Medulla oblongata (tissue), 1 donor: ENCODE measurements around the gene KLK1.

ENCODE experiments used
- DNase-seq: peaks from one replicate; pipeline ENCODE4 v3.0.0-alpha.2; 2015; ENCODE audit errors: extremely low spot score

The KLK1 gene

DNA sequence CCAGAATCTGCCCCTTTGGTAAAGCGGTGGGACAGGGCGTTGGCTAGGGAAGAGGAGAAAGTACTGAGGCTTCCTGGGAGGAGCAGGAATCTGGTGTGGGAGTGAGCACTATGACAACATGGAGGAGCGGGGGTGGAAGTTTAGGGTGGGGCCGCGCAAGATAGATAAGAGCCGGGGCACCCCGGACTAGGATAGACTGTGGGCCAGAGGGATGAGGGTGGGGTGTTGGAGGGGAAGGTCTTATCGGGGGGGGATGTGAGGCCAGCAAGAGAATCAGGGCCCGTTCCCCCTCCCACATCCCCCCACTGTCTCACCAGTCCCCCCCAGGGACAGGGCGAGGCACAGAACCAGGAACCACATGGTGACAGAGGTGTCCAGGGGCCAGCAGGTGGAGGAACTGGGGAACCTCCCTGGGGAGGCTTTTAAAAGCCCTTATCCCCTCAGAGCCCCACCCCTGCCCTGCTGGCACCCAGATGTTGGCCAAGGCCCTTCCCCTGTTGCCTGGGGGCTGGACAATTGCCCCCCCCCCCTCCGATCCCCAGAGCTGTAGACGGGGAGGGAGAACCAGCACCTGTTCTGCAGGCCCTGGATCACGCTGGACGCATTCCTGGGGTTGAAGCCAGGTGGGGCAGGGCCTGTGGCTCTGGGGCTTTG is at the start of gene KLK1:
Gene KLK1, minus strand, starts transcription at position 399 of the 654 bp plus-strand sequence. Its CDS starts 39 bp downstream, at position 360.
- no peak for DNase-seq

DNA sequence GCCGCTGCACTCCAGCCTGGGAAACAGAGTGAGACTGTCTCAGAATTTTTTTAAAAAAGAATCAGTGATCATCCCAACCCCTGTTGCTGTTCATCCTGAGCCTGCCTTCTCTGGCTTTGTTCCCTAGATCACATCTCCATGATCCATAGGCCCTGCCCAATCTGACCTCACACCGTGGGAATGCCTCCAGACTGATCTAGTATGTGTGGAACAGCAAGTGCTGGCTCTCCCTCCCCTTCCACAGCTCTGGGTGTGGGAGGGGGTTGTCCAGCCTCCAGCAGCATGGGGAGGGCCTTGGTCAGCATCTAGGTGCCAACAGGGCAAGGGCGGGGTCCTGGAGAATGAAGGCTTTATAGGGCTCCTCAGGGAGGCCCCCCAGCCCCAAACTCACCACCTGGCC is 49.5 kb upstream of the KLK1 start, which contains the start of gene KLK2:
Gene KLK2, plus strand, starts transcription at position 384 of the 400 bp plus-strand sequence. CDS start 35 bp downstream, outside the sequence.
- no peak for DNase-seq

DNA sequence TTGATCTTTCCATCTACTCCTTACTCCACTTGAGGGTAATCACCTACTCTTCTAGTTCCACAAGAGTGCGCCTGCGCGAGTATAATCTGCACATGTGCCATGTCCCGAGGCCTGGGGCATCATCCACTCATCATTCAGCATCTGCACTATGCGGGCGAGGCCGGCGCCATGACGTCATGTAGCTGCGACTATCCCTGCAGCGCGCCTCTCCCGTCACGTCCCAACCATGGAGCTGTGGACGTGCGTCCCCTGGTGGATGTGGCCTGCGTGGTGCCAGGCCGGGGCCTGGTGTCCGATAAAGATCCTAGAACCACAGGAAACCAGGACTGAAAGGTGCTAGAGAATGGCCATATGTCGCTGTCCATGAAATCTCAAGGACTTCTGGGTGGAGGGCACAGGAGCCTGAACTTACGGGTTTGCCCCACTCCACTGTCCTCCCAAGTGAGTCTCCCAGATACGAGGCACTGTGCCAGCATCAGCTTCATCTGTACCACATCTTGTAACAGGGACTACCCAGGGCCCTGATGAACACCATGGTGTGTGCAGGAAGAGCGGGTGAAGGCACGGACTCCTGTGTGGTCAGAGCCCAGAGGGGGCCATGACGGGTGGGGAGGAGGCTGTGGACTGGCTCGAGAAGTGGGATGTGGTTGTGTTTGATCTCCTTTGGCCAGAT is 47.0 kb upstream of the KLK1 start:
- DNase-seq, result no peak

DNA sequence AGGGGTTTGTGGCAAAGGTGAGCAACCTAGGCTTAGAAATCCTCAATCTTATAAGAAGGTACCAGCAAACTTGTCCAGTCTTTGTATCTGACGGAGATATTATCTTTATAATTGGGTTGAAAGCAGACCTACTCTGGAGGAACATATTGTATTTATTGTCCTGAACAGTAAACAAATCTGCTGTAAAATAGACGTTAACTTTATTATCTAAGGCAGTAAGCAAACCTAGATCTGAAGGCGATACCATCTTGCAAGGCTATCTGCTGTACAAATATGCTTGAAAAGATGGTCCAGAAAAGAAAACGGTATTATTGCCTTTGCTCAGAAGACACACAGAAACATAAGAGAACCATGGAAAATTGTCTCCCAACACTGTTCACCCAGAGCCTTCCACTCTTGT is 45.9 kb upstream of the KLK1 start:
- no peak for DNase-seq

GRCh38 chr19:50861496-50862286 is 38.1 kb upstream of the KLK1 start:
- DNase-seq, result no peak

- DNase-seq, result no peak
Measured at GRCh38 chr19:50861010-50861409, 37.4 kb upstream of the KLK1 start.

GRCh38 chr19:50859849-50860248 is 36.3 kb upstream of the KLK1 start:
- DNase-seq, result no peak

- no peak for DNase-seq
Measured at GRCh38 chr19:50858886-50859285, 35.3 kb upstream of the KLK1 start.

DNA sequence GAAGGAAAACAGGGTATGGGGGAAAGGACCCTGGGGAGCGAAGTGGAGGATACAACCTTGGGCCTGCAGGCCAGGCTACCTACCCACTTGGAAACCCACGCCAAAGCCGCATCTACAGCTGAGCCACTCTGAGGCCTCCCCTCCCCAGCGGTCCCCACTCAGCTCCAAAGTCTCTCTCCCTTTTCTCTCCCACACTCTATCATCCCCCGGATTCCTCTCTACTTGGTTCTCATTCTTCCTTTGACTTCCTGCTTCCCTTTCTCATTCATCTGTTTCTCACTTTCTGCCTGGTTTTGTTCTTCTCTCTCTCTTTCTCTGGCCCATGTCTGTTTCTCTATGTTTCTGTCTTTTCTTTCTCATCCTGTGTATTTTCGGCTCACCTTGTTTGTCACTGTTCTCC is 33.8 kb upstream of the KLK1 start:
- DNase-seq, result no peak

- DNase-seq, result no peak
Measured at GRCh38 chr19:50854636-50855410, 31.2 kb upstream of the KLK1 start, which contains the start of gene KLK3. KLK3 (plus strand) TSS chr19:50854915; CDS start chr19:50854956, 41 bp downstream.

GRCh38 chr19:50851620-50852019 is 28.0 kb upstream of the KLK1 start:
- DNase-seq, result no peak

DNA sequence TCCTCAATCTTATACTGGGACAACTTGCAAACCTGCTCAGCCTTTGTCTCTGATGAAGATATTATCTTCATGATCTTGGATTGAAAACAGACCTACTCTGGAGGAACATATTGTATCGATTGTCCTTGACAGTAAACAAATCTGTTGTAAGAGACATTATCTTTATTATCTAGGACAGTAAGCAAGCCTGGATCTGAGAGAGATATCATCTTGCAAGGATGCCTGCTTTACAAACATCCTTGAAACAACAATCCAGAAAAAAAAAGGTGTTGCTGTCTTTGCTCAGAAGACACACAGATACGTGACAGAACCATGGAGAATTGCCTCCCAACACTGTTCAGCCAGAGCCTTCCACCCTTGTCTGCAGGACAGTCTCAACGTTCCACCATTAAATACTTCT is 27.2 kb upstream of the KLK1 start:
- DNase-seq, result no peak

DNA sequence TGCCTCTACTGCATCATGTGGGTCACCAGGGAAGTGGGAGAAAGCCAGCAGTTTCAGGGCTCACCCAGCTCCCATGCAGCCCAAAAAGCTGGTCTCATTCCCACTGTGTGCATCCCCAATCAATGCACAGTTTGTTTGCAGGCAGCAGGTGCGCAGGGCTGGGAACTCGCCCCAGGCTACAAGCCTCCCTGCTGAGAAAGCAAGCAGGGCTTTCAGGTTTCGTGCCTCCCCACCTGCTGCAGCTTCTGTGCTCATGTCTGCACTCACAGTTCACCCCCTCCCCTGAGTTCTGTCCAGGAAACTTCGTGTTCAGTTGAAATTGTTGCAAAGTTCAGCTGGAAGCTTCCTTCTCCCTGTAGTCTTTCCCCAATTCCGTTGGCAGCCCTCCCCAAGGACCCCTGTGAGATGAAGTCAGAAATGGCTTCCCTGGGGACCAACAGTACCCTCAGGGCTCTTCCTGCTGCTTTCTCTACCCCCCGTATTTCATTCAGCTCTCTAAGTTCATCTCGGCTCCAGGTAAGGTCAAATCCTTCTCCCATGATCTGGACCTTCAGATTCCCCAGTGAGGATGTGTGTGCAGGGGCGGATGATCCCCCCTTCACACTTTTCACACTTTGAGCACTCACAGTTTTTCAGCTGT is 20.8 kb upstream of the KLK1 start:
- no peak for DNase-seq

DNA sequence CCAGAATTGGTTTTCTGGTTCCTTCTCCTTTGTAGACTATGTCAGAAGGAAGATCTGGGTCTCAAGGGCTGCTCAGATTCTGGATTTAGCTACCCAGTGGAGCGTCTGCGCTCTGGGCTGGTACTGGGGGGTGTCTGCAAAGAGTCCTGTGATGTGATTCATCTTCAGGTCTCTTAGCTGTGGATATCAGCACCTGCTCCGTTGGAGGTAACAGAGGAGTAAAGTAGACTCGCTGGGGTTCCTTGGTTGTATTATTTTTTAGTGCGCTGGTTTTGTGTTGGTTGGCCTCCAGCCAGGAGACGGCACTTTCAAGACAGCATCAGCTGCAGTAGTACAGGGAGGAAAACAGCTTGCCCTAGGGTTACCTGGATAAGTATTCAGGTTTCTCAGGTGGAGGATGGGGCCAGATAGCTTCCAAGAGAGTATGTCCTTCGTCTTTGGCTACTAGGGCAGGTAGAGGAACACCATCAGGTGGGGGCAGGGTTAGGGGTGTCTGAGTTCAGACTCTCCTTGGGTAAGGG is 20.2 kb upstream of the KLK1 start:
- no peak for DNase-seq

- DNase-seq, result no peak
Measured at GRCh38 chr19:50843205-50843604, 19.6 kb upstream of the KLK1 start.

DNA sequence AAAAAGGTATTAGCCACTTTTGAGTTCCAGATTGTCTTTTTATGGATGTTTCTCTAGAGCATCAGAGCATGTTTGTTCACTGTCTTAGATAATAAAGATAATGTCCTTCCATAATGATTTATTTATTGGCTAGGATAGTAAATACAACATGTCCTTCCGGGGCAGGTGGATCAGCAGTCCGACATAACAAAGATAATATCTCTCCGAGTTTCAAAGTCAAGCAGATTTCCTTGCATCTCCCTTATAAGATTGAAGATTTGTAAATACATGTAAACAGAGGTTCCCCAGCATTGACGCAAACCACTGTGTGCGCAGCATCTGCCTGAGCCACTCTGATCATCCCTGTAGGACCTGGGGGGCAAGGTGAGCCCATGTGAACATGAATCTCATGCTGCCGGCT is 18.5 kb upstream of the KLK1 start:
- DNase-seq, result no peak

- DNase-seq, result no peak
Measured at GRCh38 chr19:50839712-50840655, 16.4 kb upstream of the KLK1 start.

DNA sequence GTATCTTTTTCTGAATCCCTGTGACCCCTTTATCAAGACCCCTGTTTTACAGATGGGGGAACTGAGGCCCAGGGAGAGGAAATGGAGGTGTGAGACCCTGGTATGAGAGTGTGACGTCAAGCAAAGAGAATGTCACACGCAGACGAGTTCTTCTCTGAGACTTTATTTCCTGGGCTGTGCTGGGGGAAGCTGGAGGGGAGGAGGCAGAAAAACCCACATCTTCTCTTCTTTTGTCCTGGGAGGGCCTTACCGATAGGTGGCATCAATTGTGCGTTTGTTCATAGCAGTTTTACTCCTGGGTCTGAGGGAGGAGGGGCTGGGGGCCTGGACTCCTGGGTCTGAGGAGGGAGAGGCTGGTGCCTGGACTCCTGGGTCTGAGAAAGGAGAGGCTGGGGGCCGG is 14.7 kb upstream of the KLK1 start:
- no peak for DNase-seq

GRCh38 chr19:50837300-50837699 is 13.7 kb upstream of the KLK1 start:
- no peak for DNase-seq
